Measurements from ENCODE around the gene GPR25.

DNA sequence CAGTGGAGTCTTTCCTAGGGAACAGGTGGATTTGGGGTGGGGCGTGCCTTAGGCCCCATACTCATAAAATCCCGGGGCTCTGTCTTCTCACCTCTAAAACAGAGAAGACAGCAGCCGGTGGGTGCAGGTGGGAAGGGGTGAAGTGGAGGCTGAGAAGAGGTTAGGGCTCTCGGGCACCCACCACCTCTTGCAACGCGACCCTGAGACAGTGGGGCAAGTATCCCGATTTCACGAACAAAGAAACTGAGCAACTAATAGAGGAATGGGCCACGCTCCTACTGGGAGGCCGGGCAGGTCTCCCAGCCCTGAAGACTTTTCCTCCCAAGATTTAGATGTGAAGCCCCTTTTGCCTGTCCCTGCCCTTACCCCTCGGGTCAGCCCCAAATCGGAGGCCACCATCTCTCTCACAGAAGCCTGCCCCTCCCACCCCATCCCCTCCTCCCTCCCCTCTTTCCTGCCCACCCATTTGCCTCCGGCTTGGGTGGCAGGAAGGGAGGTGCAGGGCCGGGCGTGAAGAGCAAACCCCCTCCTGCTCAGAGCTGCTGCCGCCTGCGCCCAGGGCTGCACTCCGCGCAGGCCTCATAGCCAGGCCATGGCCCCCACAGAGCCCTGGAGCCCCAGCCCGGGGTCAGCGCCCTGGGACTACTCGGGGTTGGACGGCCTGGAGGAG, at the start of gene GPR25:
- TF ChIP-seq FOS (IDR thresholded peaks at IDR 0.05; ENCODE audit: borderline replicate concordance, extremely low read depth, insufficient read length) (no peak), HDAC6 (IDR thresholded peaks at IDR 0.05; ENCODE audit: unreplicated experiment) (no peak), USF2 (IDR thresholded peaks at IDR 0.05; ENCODE audit: borderline replicate concordance, low read depth, low read length) (no peak), ZNF274 (IDR thresholded peaks at IDR 0.05; ENCODE audit: insufficient read depth, insufficient read length) (no peak), SPI1 (IDR thresholded peaks at IDR 0.05; ENCODE audit: borderline replicate concordance, insufficient read depth, low read depth, low read length) (no peak), RBBP5 (conservative IDR thresholded peaks at IDR 0.05) (no peak), CTCF (IDR thresholded peaks at IDR 0.05 in 2 of 3, conservative IDR thresholded peaks at IDR 0.05 in 1 of 3; ENCODE audit: control insufficient read depth in 2 of 3, extremely low read depth in 1 of 3, insufficient read depth in 1 of 3, low read depth in 3 of 3, low read length in 3 of 3) (no peak), POLR2AphosphoS2 (IDR thresholded peaks at IDR 0.05; ENCODE audit: low read depth, low read length) (no peak), LARP7 (IDR thresholded peaks at IDR 0.05) (no peak), ATF2 (IDR thresholded peaks at IDR 0.05; ENCODE audit: low read length) (no peak)
- TF ChIP-seq, protein P1, sequence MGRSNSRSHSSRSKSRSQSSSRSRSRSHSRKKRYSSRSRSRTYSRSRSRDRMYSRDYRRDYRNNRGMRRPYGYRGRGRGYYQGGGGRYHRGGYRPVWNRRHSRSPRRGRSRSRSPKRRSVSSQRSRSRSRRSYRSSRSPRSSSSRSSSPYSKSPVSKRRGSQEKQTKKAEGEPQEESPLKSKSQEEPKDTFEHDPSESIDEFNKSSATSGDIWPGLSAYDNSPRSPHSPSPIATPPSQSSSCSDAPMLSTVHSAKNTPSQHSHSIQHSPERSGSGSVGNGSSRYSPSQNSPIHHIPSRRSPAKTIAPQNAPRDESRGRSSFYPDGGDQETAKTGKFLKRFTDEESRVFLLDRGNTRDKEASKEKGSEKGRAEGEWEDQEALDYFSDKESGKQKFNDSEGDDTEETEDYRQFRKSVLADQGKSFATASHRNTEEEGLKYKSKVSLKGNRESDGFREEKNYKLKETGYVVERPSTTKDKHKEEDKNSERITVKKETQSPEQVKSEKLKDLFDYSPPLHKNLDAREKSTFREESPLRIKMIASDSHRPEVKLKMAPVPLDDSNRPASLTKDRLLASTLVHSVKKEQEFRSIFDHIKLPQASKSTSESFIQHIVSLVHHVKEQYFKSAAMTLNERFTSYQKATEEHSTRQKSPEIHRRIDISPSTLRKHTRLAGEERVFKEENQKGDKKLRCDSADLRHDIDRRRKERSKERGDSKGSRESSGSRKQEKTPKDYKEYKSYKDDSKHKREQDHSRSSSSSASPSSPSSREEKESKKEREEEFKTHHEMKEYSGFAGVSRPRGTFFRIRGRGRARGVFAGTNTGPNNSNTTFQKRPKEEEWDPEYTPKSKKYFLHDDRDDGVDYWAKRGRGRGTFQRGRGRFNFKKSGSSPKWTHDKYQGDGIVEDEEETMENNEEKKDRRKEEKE (IDR thresholded peaks at IDR 0.05) = no peak
